Measurements from ENCODE around the gene BOLA2.
"Not testable (repeated sequence)": the region's sequence is repeated elsewhere in the genome, so short reads cannot be mapped to it uniquely, and the experiment has no call there.

GRCh38 chr16:29465985-29466824, 12.1 kb upstream of the BOLA2 start:
- TF ChIP-seq YY1 (IDR thresholded peaks at IDR 0.05; ENCODE audit: insufficient read depth, insufficient read length); ZNF274 (IDR thresholded peaks at IDR 0.05; ENCODE audit: low read depth, low read length): not testable (repeated sequence)
